Stimulated activated CD8-positive, alpha-beta memory T cell treated with anti-CD3 and anti-CD28 coated beads, Interleukin-7, amount 100 ng/mL, for 24 hours (primary cell): Measurements from ENCODE around the gene KRT17.
"Not testable (repeated sequence)": the region's sequence is repeated elsewhere in the genome, so short reads cannot be mapped to it uniquely, and the experiment has no call there.

Experiments used
- DNase-seq: peaks from one replicate; pipeline ENCODE4 v3.0.0-alpha.2; 2020; ENCODE audit warnings: low read depth

KRT17 gene

DNA sequence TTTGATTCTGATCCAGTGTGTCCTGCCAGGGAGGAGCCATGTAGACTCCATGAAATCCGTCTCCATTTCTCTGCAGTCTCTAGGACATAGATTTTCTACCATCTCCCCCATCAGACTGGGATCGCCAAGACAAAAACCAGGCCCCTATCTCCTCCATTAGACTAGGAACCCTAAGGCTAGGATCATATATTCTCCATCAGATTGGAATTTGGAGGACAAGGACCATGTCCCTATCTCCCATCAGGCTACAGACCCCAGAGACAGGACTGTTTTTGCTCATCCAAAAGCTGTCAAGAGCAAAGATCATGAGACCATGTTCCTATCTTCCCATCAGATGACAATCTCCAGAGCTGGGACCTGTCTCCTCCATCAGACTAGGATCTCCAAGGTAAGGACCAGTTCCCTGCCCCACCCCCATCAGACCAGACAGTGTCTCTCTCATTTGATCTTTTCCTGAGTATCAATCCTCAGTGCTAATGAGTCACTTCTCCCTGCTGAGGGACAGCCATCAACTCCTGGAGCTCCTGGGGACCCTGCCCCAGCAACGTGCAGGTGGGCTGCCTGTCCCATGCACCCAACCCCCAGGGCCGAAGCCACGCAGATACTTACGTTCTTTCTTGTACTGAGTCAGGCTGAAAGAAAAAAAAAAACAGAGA is 4.3 kb downstream of the KRT17 start:
- DNase-seq = not testable (repeated sequence)

DNA sequence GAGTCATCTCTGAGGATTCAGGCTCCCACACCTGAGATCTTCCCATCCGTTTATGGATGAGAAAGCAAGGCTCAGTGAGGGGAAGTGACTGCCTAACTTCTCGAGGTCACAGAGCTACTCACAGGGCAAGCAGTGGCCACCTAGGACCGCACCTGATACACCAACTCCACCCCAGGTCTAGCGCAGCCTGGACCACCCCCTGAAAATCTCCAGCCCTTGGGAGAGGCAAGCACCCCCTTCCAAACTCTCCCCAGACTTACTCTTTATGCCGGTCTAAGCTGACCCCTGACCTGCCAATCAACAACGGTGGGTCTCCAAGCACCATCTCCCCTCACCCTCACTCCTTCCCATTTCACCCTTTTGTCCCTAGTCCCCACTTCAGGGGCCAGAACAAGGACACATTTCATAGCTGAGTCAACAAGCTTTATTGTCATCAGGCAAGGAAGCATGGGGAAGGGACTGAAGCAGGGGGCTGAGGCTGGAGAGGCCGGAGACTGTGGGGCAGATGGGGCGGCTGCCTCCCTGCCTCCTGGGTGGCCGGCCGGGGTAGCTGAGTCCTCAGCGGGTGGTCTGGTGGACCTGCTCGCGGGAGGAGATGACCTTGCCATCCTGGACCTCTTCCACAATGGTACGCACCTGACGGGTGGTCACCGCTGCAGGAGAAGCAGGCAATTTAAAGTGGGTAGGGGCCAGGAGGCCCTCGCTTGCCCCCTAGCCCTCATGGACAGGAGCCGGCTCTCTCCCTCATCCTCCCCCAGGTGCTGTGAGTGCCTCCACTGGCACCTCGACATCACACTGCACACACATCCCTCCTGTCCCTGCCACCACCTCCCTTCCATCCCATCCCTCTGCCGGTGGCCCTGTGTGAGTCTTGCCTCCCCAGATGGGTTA is 5.1 kb downstream of the KRT17 start:
- no peak for DNase-seq

DNA sequence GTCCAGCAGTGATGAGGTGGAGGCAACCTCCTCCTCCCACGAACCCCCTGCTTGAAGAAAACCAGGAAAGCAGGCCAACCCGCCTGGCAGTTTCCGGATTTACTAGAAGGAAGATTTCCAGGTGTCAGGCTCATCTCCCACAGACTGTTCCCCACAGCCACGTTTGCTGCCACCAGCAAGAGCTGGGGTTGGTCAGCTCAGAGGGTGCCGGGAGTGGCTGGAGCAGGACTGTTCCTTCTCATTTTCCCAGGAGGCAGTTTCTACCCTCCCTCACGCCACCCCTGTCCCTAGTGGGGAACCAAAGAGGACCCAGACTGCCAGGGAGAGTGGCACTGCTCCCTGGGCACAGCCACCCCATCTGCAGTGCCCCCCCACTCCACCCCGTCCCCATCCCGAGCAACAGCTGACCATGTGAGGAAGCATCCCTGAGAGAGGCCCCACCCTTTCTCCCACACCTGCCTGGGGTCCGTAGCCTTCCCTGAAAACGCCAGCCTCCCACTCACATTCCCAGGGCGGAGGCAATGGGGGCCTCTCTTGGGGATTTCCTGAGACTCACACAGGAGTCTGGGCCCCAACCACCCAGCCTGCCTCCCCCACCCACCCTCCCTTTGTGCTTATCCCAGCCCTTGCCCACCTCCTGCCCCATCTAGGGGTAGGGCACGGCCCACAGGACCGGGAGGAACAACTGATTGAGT is 5.9 kb downstream of the KRT17 start:
- no peak for DNase-seq

DNA sequence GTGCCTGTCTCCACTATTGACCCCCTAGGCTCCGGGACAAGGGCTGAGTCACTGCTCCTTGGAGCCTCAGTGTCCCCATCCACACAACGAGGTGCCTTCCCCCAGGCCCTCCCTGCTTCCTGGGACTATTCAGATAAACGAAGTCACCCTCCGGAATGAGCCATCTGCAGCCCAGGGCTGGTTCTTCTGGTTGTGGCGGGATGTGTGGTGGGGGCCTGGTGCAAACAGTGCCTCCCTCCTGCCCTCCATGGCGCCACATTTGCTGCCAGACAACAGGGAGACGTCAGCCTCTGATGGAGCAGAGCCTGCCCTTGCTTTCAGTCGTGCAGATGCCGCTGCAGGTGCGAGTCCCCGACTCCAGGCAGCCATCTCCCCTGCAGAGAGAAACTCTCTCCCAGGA is 6.7 kb downstream of the KRT17 start:
- no peak for DNase-seq

DNA sequence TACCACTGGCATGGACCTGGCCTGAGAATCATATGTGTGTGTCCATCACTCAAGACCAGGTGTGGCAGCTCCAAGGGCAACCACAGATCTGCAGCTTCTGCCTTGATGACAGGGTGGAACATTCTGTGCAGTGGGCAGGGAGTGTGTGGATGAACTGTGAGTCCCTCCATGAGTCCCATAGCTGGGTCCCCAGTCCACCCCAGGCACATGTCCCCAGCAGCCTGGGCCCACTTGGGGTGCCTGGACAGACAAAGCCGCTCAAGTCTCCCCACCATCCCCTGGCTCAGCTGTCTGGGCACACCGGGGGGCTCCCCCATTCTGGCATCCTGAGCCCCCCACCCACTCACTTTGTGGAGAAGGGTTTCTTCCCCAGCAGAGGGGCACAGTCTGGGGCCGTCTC is 7.2 kb downstream of the KRT17 start:
- DNase-seq = no peak

DNA sequence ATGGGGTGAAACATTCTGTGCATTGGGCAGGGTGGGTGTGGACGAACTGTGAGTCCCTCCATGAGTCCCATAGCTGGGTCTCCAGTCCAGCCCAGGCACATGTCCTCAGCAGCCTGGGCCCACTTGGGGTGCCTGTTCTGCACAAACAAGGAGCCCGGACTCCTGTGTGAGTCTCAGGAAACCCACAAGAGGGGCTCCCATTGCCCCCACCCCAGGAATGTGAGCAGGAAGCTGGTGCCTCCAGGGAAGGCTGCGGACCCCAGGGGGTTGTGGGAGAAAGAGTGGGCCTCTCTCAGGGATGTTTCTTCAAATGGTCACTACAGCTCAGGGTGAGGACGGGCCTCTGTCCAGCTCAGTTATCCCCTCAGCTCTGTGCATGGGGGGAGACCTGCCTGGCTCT is 7.9 kb downstream of the KRT17 start:
- not testable (repeated sequence) for DNase-seq

DNA sequence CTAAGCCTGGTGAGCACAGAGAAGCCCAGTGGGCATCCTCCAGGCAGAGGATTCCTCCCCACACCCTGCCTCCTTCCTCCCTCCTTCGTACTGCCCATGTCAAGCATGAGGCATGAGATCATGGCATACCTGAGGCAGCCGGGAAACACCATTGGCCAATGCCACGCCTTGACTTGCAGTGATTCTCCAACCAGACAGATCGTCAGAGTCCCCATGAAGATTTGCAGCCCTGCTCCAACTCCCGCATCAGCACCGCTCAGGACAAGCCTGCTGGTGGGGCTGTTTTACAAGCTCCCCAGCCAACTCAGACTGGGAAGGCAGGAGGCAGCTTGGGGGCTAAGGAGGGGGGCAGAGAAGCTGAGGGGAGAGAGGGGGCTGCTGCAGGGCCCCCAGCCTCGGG is 8.9 kb downstream of the KRT17 start:
- DNase-seq = no peak

DNA sequence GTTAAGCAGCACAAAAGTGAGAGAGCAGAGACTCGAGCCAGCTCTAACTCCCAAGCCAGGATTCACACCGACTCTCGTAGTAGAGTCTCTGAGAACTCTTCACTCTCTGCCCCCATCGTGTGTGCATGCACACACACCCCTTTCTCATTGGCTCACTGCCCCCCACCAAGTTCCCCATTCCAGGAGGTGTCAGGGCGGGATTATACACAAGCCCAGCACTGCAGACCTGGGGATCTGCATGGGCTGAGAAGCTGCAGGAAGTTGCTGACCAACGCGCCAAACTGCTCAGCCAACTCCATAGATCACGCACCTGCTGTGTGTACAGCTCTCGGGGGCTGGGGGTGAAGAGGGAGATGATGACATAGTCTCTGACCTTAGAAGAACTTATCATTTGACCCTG is 9.6 kb downstream of the KRT17 start:
- not testable (repeated sequence) for DNase-seq

DNA sequence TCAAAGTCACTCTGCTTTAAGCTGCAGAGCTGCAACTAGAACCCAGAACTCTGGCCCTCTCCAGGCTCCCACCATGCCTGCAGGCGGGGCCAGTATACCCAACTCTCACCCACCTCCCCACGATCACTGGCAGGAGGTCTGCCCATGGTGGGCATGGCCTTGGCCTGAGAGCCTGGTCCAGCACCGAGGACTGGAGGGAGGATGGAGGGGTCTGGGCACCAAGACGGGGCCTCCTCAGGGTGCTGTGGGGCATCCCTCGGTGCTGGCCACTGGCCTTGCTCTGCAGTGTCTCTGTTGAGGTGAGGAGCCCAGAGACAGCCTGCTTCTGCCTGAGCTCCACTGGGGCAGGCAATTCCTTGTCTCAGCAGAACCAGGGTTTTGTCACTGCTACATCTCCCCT is 10.3 kb downstream of the KRT17 start:
- no peak for DNase-seq

DNA sequence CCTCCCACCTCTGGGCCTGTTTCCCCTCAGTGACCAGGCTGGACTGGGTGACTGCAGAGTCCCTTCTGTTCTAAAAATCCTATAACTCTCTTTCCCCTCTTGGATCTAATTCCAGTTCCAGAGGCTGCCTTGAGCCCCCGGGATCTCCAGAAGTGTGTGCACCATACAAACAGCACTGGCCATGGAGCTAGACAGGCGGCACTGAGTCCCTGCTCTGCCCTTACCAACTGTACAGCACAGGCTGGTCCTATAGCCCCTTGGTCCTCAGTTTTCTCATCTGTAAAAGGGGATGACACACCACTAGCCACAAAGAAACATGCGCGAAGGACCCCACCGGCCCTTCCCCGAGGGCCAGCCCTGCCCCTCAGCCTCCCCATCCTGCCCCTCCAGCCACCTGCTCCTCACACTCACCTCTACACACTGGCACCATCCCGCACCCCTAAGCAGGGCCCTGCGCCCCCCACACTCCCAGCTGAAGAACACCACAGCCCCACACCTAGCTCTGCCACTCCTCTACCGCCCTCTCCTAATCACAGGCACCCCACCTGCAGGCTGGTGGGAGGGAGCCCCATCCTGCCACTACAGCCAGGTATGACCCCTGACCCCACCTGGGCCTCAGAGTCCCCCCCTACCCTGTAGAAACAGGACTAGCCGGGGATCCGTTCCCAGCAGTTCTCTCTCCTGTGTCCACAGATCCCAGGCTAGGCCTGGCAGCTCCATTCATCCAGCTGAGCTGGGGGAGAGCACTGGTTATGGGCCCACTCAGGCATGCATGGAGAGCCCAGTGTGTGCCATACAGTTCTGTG is 10.9 kb downstream of the KRT17 start:
- DNase-seq = no peak

DNA sequence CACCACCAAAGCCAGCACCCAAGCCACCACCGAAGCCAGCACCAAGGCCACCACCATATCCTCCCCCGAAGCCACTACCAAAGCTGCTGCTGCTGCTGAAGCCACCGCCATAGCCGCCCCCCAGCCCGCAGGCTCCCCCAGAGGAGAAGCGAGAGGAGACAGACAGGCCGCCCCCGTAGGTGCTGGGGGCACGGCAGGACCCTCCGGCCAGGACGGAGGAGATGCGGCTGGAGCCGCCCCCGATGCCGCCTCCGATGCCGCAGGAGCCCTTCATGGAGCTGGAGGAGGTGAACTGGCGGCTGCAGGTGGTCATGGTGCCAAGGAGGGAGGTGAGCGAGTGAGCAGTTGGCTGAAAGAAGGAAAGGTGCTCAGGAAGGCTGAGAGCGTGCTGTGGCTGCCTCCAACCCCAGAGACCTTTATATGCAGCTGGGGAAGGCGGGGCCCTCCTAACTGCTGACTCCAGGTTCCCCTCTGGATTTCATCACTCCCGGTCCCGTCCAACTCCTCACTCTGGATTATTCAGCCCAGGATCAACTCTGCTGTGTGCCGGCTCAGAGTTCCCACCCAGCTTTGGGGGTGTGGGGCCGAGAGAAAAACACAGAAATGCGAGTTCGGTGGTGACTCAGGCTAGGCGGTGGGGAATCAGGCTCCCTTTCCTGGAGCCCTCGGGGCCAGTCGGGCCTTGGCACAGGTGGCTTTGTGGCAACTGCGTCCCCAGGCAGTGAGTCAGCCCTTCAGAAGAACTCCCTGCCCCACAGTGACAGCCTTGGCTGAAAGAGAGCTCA is 11.8 kb downstream of the KRT17 start, which contains the start of gene KRT16:
Gene KRT16 (minus strand): TSS at position 392 of the 785 bp plus-strand sequence. CDS start 79 bp downstream, at position 313.
- not testable (repeated sequence) for DNase-seq

DNA sequence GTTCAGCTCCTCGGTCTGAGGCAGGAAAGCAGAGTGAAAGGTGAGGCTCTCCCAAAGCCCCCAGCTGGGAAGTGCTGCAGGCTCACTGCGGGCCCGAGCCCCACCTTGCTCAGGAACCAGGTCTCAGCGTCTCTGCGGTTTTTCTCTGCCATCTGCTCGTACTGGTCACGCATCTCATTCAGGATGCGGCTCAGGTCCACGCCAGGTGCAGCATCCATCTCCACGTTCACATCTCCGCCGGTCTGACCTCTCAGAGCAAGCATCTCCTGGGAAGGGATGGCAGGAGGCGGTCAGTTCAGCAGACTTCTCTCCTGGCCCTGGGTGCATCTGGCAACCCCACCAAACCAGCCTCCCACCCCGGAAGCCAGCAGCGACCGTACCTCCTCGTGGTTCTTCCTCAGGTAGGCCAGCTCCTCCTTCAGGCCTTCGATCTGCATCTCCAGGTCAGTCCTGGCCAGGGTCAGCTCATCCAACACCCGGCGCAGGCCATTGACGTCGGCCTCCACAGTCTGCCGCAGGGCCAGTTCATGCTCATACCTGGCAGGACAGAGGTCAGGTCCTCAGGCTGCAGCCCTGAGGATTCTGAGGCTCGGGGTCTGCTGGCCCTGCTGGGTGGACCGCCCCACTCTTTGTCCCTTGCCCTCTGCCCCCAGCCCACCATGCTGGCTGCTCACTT is 13.3 kb downstream of the KRT17 start:
- DNase-seq = no peak

DNA sequence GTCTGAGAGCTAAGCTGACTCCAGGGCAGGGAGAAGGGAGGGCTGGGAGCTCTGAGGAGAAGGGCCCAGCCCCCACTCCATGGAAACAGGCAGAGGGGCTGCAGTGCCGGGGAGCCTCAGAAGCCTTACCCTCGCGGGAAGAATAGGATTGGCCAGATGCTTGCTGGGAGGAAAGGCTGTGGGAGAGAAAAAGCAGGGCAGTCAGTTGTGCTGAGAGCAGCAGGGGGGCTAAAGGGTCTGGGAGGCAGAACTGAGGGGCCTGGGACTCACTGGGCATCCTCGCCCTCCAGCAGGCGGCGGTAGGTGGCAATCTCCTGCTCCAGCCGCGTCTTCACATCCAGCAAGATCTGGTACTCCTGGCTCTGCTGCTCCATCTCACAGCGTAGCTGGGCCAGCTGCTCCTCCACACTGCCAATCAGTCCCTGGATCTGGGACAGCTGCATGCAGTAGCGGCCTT is 14.3 kb downstream of the KRT17 start:
- not testable (repeated sequence) for DNase-seq

DNA sequence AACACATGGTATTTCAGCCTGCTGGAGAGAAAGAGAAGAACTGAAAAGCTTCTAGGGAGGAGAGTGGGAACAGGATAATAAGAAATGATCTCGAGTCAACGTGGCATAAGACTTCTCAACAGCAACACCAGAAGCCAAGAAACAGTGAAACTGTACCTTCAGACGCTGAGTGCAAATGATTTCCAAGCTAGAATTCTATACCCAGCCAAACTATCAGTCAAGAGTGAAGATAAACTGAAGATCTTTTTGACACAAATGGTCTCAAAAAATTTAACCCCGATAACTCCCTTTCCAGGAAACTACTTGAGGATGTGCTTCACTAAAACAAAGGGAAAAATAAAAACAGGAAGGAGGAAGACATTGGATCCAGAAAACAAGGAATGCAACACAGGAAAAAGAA is 17.4 kb downstream of the KRT17 start:
- DNase-seq = not testable (repeated sequence)

DNA sequence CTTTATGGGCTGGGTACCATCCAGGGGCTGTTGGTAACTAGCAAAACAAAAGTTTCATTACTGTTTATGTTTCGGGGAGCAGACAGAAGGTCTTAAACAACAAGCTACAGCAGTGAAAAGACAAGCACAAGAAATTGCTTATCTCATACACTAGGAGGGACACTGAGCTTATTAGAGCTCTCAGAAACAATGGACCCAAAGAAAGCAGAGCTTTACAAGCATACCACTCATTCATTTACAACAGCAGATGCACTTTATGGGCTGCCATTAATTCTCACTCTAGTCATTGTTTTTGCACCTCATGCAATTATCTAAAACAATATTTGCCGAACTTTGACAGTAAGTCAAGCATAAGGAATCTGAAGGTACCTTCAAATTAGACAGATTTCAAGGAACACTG is 21.9 kb downstream of the KRT17 start:
- DNase-seq = no peak

DNA sequence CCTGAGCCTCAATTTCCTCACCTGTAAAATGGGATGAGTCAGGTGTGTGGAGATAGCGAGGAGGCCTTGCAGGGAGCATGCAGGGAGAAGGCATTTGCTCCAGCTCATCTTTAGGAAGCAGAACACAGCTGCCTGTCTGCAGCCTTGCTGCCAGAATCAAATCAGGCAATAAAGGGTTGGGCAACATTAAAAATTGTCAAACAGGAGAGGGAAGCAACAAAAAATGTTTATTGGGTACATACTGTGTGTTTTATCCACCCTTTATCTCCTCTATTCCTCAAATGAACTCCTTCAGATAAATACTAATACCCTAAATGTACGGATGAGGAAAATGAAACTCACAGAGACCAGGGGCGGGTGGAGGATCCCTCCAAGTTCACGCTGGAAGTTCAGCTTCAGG is 24.1 kb downstream of the KRT17 start:
- no peak for DNase-seq

DNA sequence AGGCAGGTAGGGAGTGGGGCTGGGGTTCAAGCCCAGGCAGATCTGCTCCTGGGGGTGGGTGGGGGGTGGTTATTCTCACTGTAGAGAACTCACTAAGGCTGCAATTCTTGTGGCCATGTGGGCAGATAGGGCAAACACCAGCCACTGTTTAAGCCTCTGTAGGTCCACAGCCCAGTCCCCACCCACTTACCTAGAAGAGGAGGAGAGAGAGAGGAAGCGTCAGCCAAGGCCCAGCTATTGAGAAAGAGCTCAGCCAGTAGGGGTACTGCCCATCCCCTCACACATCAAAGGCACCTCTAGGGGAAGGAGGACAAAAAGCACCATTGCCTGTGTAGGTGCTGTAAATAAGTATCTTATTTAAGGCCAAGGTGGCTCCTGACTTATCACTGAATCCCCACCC is 24.7 kb downstream of the KRT17 start:
- DNase-seq = no peak

DNA sequence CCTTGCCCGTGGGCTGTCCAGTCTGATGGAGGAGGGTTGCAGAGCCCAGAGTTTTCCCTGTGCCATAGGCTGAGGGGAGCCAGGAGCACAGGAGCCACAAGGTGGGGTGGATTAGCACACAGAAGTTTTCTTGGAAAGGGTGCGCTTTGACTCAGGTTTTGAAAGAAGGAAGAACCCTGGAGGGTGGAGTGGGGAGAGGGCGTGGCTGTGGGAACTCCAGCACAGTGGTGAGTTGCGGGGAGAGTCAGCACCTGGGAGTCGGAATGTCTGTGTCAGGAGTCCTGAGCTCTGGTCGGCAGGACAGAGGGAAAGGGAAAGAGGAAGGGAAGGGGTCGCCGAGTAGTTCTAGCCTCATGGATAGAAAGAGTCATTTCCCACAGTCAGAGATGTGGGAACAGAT is 28.8 kb downstream of the KRT17 start:
- DNase-seq = no peak

DNA sequence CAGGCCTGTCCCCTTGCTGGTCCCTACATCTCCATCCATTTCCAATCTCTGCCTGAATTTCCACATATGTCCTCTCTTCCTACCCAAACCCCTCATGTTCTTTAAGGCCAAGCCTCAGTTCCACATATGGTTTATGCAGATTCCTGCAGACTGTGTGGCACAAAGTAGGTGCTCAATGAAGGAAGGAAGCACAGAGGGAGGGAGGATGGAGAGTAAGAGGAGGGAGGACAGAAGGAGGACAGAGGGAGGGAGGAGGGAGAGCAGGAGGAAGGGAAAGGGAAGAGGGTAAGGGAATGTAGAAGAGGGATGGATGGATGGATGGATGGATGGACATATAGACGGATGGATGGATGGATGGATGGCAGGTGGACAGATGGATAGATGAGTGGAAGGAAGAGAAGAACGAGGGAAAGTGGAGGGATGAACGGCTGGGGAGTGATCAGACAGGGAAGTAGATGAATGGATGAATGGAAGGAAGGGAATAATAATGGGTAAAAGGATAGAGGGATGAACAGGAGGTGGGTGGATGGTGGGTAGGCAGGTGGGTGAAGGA is 29.9 kb downstream of the KRT17 start:
- DNase-seq = no peak

DNA sequence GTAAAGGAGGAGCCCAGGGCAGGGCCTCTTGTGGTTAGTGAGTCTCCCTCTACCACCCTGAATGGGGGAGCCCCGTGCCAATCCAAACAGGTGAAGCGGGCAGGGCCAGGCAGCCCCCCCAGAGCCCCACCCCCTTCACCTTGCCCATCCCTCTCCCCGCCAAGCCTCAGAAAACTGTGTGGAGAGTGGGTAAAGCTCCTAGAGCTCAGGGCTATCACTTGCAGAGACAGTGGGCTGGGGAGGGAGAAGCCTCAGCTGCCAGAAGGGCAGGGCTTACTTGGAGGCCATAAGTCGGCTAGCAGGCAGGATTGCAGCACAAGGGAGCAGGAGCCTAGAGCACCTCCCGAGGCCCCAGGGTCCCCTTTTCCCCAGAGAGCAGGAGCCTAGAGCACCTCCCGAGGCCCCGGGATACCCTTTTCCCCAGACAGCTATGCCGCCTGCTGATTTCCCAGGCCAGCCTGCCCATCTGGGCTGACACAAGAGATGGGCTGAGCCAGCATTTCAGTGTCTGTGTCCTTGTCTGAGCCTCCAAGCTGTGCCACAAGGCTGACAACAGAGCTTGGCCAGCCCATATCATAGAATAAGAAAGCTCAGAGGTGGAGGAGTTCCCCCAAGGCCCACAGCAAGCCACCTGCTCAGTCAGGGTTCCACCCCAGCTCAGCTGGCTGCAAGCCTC is 30.9 kb downstream of the KRT17 start:
- DNase-seq = no peak
